Stimulated activated CD4-positive, alpha-beta T cell treated with anti-CD3 and anti-CD28 coated beads, Interleukin-4, amount 100 ng/mL, for 24 hours (primary cell): ENCODE data around the gene OR2A2.
"Not testable (repeated sequence)": the region's sequence is repeated elsewhere in the genome, so short reads cannot be mapped to it uniquely, and the experiment has no call there.

Experiments
- DNase-seq: peaks from one replicate; pipeline ENCODE4 v3.0.0-alpha.2; 2020

Gene OR2A2, protein sequence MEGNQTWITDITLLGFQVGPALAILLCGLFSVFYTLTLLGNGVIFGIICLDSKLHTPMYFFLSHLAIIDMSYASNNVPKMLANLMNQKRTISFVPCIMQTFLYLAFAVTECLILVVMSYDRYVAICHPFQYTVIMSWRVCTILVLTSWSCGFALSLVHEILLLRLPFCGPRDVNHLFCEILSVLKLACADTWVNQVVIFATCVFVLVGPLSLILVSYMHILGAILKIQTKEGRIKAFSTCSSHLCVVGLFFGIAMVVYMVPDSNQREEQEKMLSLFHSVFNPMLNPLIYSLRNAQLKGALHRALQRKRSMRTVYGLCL

DNA sequence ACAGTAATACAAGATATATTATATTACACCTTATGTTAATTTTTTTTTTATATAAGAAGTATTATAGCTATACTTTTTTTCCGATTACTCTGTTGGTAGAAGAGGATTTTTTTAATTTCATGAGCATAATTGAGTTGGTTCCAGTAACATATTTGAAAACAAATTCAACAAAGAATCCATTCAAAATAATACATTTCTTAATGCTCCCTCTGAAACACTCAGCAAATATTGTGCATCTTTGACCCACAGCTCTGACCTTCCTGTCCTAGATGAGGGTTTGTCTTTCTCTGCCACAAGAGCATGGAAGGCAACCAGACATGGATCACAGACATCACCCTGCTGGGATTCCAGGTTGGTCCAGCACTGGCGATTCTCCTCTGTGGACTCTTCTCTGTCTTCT, at the start of gene OR2A2:
TSS of gene OR2A2 (plus strand) at position 301 of the 400 bp plus-strand sequence. CDS start at position 301, 0 bp downstream.
- DNase-seq, result no peak

GRCh38 chr7:144063710-144064109, 45.7 kb upstream of the OR2A2 start:
- DNase-seq, result no peak

DNA sequence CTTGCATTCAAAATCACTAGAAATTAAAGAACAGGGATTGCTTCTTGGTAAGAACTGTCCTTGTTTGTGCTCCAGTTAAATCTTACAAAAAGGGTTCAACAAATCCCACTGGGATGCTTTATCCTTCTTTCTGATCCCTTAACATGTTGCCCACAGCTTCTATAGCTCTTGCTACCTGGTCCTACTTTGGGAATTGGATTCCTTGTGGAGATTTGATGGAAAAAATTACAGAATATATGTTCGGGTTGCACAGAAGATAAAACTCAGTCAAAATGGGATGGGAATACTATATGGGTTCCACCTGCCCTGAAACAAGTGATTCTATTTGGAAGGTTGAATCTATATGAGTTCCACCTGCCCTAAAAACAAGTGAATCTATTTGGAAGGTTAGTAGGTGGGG, 39.9 kb upstream of the OR2A2 start, which contains the start of gene OR2A25:
TSS of gene OR2A25 (plus strand) at position 301 of the 400 bp plus-strand sequence. CDS start 4,409 bp downstream, outside the sequence.
- DNase-seq, result no peak

GRCh38 chr7:144069953-144070352, 39.4 kb upstream of the OR2A2 start:
- DNase-seq, result no peak

- no peak for DNase-seq
These were observed 35.0 kb upstream of the OR2A2 start for GRCh38 chr7:144074374-144074773.

GRCh38 chr7:144085978-144086377, 23.4 kb upstream of the OR2A2 start, which contains the start of gene OR2A12:
Gene OR2A12 (plus strand): TSS chr7:144086278. CDS start chr7:144095108, 8,830 bp downstream.
- no peak for DNase-seq

DNA sequence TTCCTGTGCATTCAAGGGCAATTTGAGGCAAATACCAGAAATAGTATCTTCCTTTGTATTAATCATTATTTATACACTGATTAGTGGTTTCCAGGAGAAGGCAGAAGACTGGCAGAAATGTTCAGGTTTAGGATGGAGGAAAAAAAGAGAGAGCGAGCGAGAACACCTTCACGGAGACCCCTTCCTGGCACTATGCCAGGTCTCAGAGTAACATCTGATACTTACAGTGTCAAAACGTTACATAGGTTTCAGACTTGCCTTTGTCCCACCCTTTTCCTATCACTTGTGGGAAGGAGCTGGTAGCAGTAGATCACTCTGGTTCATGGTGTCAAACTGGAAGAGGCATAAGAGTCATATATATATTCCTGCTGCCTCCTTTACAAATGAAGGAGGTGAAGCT, 22.7 kb upstream of the OR2A2 start:
- no peak for DNase-seq

DNA sequence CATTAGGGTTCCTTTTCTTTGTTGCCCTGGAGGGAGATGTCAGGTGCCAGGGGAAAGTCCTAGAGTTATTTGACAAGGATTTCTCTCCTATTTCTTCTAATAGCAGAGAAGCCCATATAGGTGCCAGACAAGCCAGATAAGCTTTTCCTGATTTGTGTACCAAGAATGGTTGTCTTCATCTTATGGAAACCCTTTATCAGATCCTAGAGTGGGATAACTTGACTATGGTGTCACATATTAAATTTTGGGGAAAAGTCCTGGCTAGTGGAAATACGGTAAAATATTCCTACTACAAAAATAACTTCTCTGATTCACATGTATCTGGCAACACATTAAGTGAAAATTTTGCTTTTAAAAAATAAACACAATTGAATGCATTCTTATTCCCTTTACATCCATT, 22.2 kb upstream of the OR2A2 start:
- DNase-seq, result no peak

GRCh38 chr7:144090667-144091066, 18.7 kb upstream of the OR2A2 start:
- DNase-seq, result no peak

DNA sequence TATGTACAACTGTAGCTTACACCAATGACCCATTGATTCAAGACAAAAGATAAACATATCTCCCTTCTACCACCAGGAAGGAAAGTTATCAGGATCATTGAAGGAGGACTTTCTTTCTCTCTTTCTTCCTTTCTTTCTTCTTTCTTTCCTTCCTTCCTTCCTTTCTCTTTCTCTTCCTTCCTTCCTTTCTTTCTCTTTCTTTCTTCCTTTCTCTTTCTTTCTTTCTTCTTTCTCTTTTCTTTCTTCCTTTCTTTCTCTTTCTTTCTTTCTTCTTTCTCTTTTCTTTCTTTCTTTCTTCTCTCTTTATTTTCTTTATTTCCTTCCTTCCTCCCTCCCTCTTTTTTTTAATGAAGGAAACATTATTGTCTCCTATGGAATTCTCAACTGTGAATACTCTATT, 10.6 kb upstream of the OR2A2 start:
- DNase-seq, result no peak

DNA sequence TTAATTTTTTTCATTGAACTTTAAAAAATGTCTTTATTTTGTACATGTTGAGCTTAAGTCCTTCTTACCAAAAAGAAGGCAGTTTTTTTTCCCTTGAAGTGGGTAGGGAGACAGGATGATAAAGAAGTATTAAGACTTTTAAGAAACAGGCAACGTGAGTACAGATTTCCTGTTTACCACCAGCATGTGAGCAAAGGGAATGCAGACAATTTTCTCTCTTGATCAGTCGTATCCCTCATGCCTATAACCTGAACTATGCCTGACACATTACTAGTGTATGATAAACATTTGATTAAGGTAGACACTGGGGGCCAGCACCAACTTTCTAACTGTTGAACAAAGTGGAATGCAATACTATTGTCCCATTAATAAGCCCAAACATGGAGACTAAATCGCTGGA, 8.8 kb upstream of the OR2A2 start:
- DNase-seq, result no peak

DNA sequence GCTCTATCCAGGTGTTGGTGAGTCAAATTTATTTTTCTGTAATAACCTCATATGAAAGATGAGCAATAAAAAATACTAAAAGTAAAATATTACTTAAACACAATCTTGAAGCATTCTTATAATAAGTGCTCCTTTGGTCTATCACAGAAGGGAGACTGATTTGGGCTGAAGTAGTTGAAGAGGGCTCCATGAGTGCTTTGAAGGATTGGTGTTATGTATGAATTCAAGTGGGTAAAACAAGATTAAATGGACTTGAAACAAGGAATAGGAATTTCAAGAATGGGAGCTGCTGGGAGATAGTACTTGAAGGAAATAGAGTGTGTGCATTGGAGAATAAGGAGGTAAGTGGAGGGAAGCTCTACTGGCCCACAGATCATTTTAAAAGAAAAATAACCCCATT, 7.3 kb upstream of the OR2A2 start:
- DNase-seq, result no peak

- DNase-seq, result no peak
These were observed 4.2 kb upstream of the OR2A2 start for GRCh38 chr7:144105211-144105610.

GRCh38 chr7:144110272-144110671, 889 bp downstream of the OR2A2 start:
- DNase-seq, result no peak

GRCh38 chr7:144113651-144114050, 4.3 kb downstream of the OR2A2 start:
- no peak for DNase-seq

DNA sequence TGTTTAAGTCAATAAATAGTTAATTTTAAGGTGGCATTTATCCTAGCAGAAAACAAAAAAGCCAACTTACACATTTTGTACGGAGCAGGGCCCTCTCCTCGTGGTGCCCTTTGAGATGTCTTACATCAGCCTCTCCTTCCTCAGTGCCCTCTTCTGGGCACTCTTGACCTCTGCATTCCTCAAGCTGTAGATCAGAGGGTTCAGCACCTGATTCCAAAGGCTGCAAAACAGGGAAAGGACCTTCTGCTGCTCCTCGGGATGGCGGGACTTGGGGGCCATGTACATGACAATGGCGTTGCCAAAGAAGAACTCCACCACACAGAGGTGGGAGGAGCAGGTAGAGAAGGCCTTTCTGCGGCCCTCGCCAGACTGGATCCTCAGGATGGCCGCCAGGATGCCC, 9.0 kb downstream of the OR2A2 start:
- DNase-seq, result no peak

DNA sequence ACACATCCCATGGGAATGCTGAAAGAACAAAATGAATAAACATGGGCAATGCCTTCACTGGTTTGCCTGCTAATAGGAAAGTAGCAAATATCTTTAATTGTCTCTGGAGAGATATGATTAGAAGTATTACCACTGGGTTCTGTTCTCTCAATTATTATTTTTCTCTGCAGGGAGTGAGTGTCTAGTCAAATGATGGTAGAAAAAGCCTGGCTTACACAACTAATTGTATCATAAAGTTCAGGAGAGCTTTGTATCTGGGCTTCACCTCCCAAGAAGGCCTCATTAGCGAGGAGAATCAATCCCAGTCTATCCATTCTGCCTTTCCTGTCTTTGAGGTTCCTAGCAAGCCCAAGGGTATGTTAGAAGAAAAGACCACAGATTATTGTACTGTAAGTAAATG, 13.5 kb downstream of the OR2A2 start, which contains the start of gene OR2A14:
TSS of gene OR2A14 (plus strand) at position 301 of the 400 bp plus-strand sequence. CDS start 5,937 bp downstream, outside the sequence.
- DNase-seq, result no peak

DNA sequence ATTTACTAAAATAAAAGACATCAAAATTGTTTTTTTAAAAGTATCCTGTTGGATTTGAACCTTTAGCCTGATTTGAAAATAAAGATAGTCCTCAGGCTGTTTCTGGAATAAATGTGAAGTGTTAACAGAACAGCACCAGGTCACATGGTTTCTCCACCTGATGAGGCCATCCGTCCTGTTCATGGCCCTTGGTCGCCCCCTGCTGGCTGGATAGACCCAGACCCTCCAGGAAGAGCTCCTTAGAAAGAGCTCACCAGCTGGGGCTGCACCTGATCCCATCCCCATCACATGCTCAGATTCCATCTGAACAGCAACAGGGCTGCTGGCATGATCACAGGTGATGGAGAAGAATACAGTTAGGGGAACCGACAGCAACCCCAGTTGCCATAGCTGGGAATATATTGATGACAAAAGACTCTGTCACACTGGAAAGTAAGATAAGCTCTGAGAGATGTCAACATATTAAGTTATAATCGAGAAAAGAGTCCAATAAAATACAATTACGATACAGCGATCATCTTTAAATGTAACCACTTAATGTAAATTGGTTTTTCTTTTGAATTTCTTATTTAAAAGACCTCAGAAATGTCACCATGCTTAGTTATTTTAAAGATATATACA, 18.4 kb downstream of the OR2A2 start:
- peak; percentile 93 for DNase-seq

GRCh38 chr7:144129601-144130000, 20.2 kb downstream of the OR2A2 start:
- not testable (repeated sequence) for DNase-seq

- no peak for DNase-seq
These were observed 21.3 kb downstream of the OR2A2 start for GRCh38 chr7:144130730-144131129.

DNA sequence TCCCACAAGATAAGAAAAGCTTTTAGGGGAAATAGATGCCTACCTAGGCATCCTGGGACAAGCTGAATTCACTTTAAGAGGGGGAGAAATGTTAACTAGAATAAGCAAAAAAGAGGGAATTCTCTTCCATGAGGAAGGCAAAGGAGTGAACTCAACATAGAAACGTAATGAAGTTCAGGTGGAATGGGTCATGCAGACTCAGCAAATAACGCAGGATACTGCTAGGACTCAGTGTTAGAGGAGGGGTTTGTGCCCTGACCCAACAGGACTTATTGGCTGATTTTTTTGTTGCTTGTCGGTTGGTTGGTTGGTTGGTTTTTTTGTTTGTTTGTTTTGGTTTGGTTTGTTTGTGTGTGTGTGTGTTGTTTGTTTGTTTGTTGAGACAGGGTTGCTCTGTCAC, 22.9 kb downstream of the OR2A2 start:
- no peak for DNase-seq

- no peak for DNase-seq
These were observed 23.9 kb downstream of the OR2A2 start for GRCh38 chr7:144133307-144133706.

DNA sequence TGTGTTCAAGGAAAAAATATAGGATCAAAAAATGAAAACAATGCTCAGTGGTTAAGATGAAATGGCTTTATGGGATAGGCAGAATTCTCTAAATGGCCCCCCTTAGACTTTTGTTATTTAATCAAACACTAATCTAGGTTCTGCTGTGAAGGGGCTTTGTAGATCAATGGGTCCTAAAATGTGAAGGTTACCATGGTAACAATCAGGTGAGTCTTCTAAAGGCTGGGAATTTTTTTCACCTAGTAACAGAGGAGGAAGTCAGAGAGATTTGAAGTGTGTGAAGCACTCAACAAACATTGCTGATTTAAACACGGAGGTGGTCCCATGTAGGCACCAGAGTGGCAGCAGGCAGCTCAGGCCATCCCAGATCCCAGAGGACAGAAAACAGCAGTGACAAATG, 24.7 kb downstream of the OR2A2 start:
- DNase-seq, result no peak

DNA sequence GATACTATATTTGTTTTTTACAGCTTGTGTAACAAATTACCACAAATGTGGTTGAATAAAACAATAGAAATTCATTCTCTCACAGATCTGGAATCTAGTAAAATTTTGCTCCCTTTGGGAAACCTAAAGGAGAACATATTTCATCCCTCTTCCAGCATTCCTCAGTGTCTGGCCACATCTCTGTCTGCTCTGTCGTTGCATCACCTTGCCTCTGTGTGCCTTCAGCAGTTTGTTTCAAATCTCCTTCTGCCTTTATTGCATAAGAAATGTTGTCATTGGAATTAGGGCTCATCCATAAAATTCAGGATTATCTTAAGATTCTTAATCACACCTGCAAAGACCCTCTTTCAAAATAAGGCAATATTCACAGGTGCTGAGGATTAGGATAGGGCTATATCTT, 28.1 kb downstream of the OR2A2 start:
- no peak for DNase-seq
